ENCODE data around the gene ATP2A1.
"Not testable (repeated sequence)": the region's sequence is repeated elsewhere in the genome, so short reads cannot be mapped to it uniquely, and the experiment has no call there.

Gene ATP2A1

GRCh38 chr16:28910086-28911031, 32.1 kb downstream of the ATP2A1 start:
- no peak for DNase-seq

DNA sequence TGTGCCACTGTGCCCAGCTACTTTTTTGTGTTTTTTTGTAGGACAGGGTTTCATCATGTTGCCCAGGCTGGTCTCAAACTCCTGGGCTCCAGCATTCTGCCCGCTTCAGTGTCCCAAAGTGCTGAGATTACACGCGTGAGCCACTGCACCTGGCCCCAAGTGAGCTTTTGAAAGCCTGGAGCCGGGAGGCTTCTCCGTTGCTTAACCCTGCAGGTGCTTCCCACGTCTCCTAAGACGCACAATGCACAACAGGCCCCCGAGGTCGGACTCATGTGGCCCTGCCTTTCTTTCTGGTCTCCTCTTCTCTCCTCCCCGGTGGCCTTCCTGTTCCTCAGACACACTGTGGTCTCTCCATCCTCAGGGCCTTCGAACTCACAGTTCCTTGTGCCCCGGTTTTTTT, 34.3 kb downstream of the ATP2A1 start:
- no peak for DNase-seq

GRCh38 chr16:28913946-28914724, 35.8 kb downstream of the ATP2A1 start:
- no peak for DNase-seq

- no peak for DNase-seq
Observed at GRCh38 chr16:28915181-28915580, 36.9 kb downstream of the ATP2A1 start.

GRCh38 chr16:28917095-28917494, 38.8 kb downstream of the ATP2A1 start:
- DNase-seq: no peak

GRCh38 chr16:28918698-28919097, 40.4 kb downstream of the ATP2A1 start:
- no peak for DNase-seq

DNA sequence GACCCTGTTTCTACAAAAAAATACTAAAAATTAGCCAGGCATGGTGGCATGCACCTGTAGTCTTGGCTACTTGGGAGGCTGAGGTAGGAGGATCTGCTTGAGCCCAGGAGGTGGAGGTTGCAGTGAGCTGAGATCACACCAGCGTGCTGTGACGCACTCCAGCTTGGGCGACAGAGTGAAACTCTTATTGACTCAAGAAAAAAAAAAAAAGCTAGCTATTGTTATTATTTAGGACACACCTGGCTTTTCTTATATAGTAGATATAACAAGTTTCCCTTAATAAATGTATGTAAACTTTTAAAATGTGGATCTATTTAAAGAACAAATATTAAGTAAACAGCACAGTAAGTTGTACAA, 44.9 kb downstream of the ATP2A1 start:
- DNase-seq: no peak

GRCh38 chr16:28923652-28924398, 45.5 kb downstream of the ATP2A1 start:
- peak in 4 of 14 donors; percentile 1 to 6 (median 4) for DNase-seq

- no peak for DNase-seq
Observed at GRCh38 chr16:28924399-28924761, 46.1 kb downstream of the ATP2A1 start.

- DNase-seq: peak; percentile 84 to 95 (median 91)
Observed at GRCh38 chr16:28924762-28925385, 46.6 kb downstream of the ATP2A1 start, which contains the start of gene RABEP2. Gene RABEP2 (minus strand): TSS chr16:28925238. CDS start chr16:28925163, 75 bp downstream.

DNA sequence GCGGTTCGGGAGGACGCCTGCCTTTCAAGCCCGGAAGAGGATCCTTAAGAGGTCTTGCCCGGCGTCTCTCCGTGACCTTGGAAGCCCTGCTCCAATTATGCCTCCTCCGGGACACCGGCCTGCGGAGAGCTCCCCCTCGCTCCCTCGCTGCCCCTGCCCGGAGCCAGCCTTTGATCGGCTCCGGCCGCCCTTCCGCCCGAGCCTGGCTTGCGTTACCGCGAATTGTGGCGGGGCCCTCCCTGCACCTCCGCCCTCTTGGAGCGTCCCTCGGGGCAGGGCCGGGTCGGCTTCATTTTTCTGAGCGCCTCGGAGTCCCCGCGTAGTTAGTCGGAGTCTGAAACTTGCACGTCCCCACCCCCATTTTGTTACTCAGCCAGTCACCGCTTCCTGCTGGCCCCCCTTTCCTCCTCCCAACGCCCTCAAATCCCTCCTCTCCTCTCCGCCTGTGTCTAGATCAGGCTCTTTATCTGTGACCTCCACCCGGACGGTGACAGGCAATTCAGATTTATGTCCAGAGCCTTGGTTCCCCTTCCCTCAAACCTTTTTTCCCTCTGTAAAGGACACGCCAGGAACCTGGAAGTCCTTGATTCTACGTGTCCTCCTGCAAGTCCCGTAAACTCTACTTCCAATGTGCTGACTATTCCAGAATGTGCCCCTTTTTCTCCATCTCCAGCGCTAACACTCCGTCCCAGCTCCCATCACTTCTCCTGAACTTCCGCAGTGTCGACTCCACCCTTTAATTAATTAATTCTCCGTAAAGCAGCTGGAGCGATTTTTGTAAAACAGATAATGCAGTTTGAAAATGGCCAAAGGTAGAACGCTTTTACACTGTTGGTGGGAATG, 47.3 kb downstream of the ATP2A1 start:
- peak in 8 of 14 donors; percentile 32 to 77 (median 66) for DNase-seq

GRCh38 chr16:28926284-28926683, 48.0 kb downstream of the ATP2A1 start:
- not testable (repeated sequence) for DNase-seq

GRCh38 chr16:28927815-28928214, 49.5 kb downstream of the ATP2A1 start:
- no peak for DNase-seq

GRCh38 chr16:28930203-28930602, 51.9 kb downstream of the ATP2A1 start:
- no peak for DNase-seq

DNA sequence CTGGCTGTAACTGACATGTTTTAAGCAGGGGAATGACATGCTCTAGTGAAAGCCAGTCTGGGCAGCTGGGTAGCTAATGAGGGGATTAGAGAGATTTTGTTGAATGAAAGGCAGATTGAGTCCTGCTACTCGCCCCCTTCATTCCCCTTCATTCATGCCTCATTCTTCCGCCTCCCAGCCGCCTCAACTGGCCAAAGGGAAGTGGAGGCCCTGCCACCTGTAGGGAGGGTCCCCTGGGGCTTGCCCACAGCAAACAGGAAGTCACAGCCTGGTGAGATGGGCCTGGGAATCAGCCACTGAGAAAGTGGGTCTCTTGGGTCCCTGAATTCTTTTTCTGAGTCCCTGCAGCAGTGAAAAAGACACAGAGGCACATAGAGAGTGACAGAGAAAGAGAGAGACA, 52.4 kb downstream of the ATP2A1 start:
- no peak for DNase-seq

DNA sequence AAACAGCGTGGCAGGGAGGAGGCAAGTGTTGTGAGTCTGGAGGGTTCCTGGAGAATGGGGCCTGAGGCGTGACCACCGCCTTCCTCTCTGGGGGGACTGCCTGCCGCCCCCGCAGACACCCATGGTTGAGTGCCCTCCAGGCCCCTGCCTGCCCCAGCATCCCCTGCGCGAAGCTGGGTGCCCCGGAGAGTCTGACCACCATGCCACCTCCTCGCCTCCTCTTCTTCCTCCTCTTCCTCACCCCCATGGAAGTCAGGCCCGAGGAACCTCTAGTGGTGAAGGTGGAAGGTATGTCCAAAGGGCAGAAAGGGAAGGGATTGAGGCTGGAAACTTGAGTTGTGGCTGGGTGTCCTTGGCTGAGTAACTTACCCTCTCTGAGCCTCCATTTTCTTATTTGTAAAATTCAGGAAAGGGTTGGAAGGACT, 53.5 kb downstream of the ATP2A1 start, which contains the start of gene CD19:
Gene CD19, plus strand, starts transcription at position 171 of the 425 bp plus-strand sequence. Its CDS starts 30 bp downstream, at position 201.
- no peak for DNase-seq

- no peak for DNase-seq
Observed at GRCh38 chr16:28932339-28933141, 54.3 kb downstream of the ATP2A1 start.

DNA sequence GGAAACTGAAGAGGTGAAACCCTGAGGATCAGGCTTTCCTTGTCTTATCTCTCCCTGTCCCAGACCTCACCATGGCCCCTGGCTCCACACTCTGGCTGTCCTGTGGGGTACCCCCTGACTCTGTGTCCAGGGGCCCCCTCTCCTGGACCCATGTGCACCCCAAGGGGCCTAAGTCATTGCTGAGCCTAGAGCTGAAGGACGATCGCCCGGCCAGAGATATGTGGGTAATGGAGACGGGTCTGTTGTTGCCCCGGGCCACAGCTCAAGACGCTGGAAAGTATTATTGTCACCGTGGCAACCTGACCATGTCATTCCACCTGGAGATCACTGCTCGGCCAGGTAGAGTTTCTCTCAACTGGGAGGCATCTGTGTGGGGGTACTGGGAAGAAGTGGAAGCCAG, 54.9 kb downstream of the ATP2A1 start:
- DNase-seq: no peak

DNA sequence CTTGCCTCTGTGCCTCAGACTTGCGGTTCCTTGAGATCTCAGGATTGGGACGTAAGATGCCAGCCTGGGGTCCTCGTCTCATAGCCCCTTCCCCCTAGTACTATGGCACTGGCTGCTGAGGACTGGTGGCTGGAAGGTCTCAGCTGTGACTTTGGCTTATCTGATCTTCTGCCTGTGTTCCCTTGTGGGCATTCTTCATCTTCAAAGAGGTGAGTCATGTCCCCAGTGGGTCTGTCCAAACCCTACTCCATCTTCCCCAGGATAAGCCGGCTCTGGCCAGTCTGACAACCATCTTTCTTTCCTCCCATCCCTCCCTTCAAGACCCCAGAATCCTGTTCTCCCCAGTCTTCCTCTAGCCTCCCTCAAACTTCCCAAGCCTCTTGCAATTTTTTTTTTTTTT, 57.1 kb downstream of the ATP2A1 start:
- no peak for DNase-seq
